A549 (cell line): ENCODE measurements around the gene SYTL2. TPM values are rescaled to one million over a fixed set of nuclear protein-coding genes. Genes with fewer than 3 reads are reported as not detected.

ENCODE experiments used
- ATAC-seq, 2 experiments: fragments of 200-7000 bp in 1 of 2; fragments of >200 bp in 1 of 2; cut with Nextera tagmentation in 1 of 2; cut with Tn5 transposase in 1 of 2; 3 replicates each; pipeline versions ENCODE4 v1.8.0 to v1.9.1; 2018 to 2020; ENCODE audit warnings: mild to moderate bottlenecking in 1 of 2, moderate library complexity in 1 of 2
- CTCF ChIA-PET: fragments of 300-600 bp; sonication (Branson Sonifier 250); formaldehyde crosslinking; extraction: SDS; loops from one replicate; lab custom pipeline; 2021; ENCODE audit warnings: antibody characterized with exemption, inconsistent platforms; lab: Yijun Ruan, JAX
- POLR2A ChIA-PET: fragments of 350-600 bp; formaldehyde crosslinking; extraction: SDS; loops from one replicate; lab custom pipeline; 2021; ENCODE audit warnings: antibody characterized with exemption, inconsistent platforms; lab: Yijun Ruan, JAX
- DNase-seq, 2 experiments: peaks; one replicate each; pipeline versions ENCODE4 v3.0.0 to v3.0.0-alpha.2; 2011 to 2016; ENCODE audit warnings: low read depth in 1 of 2, low spot score in 1 of 2
- FAIRE-seq: peaks from 2 replicates; lab custom pipeline; 2011; peaks lifted over from hg19 to GRCh38; lab: Jason Lieb, UNC
- H3K27ac ChIP-seq, 2 experiments: fragments of >200 bp; sonication (Bioruptor Twin); formaldehyde crosslinking; 3 replicates each; pipeline ENCODE4 v1.5.1; 2016 to 2017
- H3K4me1 ChIP-seq: fragments of >200 bp; sonication (Bioruptor Twin); formaldehyde crosslinking; 3 replicates; pipeline ENCODE4 v1.6.1; 2016
- H3K4me2 ChIP-seq: fragments of >200 bp; sonication (Bioruptor Twin); formaldehyde crosslinking; 3 replicates; pipeline ENCODE4 v1.6.1; 2016
- H3K4me3 ChIP-seq: fragments of >200 bp; sonication (Bioruptor Twin); formaldehyde crosslinking; 3 replicates; pipeline ENCODE4 v1.5.1; 2016
- H3K9me3 ChIP-seq: fragments of >200 bp; sonication (Bioruptor Twin); formaldehyde crosslinking; 3 replicates; pipeline ENCODE4 v1.6.1; 2016
- EHF ChIP-seq: fragments of 250-450 bp; sonication (Bioruptor Pico); IDR thresholded peaks from 2 replicates; pipeline ENCODE4 v1.5.0; 2020; ENCODE audit warnings: mild to moderate bottlenecking
- EP300 ChIP-seq, 2 experiments: fragments of >200 bp; sonication (Bioruptor Twin); formaldehyde crosslinking; IDR thresholded peaks; 2 replicates in 1 of 2; 3 replicates in 1 of 2; pipeline ENCODE4 v1.6.1; 2016 to 2017
- FOSB ChIP-seq: fragments of 250-450 bp; sonication (Bioruptor Pico); IDR thresholded peaks from 2 replicates; pipeline ENCODE4 v1.5.0; 2020; ENCODE audit warnings: mild to moderate bottlenecking, moderate library complexity
- FOSL2 ChIP-seq, 2 experiments: fragments of 450-650 bp in 1 of 2; fragments of >200 bp in 1 of 2; sonication (Bioruptor Twin) in 1 of 2; formaldehyde crosslinking; IDR thresholded peaks; 2 replicates each; pipeline versions ENCODE4 v1.5.0 to v1.6.1; 2016 to 2020; ENCODE audit warnings: mild to moderate bottlenecking in 1 of 2, moderate library complexity in 1 of 2
- HDAC2 ChIP-seq: fragments of 200-600 bp; sonication (generic); IDR thresholded peaks from 2 replicates; pipeline ENCODE4 v1.6.1; 2016
- HEYL ChIP-seq: fragments of 250-450 bp; sonication (Bioruptor Pico); IDR thresholded peaks from 2 replicates; pipeline ENCODE4 v1.8.0; 2021; ENCODE audit warnings: mild to moderate bottlenecking, moderate library complexity
- HOXB5 ChIP-seq: fragments of 250-450 bp; sonication (Bioruptor Pico); IDR thresholded peaks from 2 replicates; pipeline ENCODE4 v1.5.0; 2020; ENCODE audit warnings: mild to moderate bottlenecking, moderate library complexity
- MAFK ChIP-seq: fragments of 450-650 bp; IDR thresholded peaks from 2 replicates; pipeline ENCODE4 v1.6.1; 2014; ENCODE audit not compliant: partially characterized antibody
- NFE2L2 ChIP-seq: fragments of 150-350 bp; conservative IDR thresholded peaks from 2 replicates; pipeline ENCODE4 v1.6.1; 2014; ENCODE audit warnings: low read length
- NR3C1 ChIP-seq: fragments of >200 bp; sonication (Bioruptor Twin); formaldehyde crosslinking; IDR thresholded peaks from 3 replicates; pipeline ENCODE4 v1.6.1; 2017
- PHF8 ChIP-seq: fragments of 200-600 bp; sonication (generic); IDR thresholded peaks from 2 replicates; pipeline ENCODE4 v1.6.1; 2016; ENCODE audit warnings: low read depth, mild to moderate bottlenecking, antibody characterized with exemption, moderate library complexity, borderline replicate concordance
- RAD21 ChIP-seq, 2 experiments: fragments of >200 bp in 1 of 2; sonication (Bioruptor Twin) in 1 of 2; formaldehyde crosslinking in 1 of 2; IDR thresholded peaks in 1 of 2; conservative IDR thresholded peaks in 1 of 2; 2 replicates in 1 of 2; 3 replicates in 1 of 2; pipeline ENCODE4 v1.6.1; 2012 to 2018; ENCODE audit warnings: inconsistent platforms in 1 of 2
- ZSCAN20 ChIP-seq: fragments of 250-450 bp; sonication (Bioruptor Pico); IDR thresholded peaks from 2 replicates; pipeline ENCODE4 v1.8.0; 2022; ENCODE audit warnings: mild to moderate bottlenecking, moderate library complexity
- WGBS: methylation state at CpG from one replicate; pipeline ENCODE4 v1.1.6; 2017; ENCODE audit errors: missing lambda C conversion rate; 5-methylcytosine and 5-hydroxymethylcytosine counted together
- polyA plus RNA-seq, 4 experiments: library from polyadenylated mRNA; depleted of rRNA in 3 of 4; stranded (reverse); fragments of >200 nt; fragmentation: RNase III in 1 of 4; extraction: RNeasy Plus Mini Kit Qiagen cat#74134 plus additional on column Dnase treatment in 1 of 4; gene quantifications; 2 replicates in 3 of 4; 3 replicates in 1 of 4; pipeline ENCODE4 v1.2.3, GENCODE V29; 2011 to 2017
- TF ChIP-seq, protein P1 (sequence below): IDR thresholded peaks from 2 replicates; pipeline ENCODE4 v1.6.1; 2012
- TF ChIP-seq, protein P2 (sequence below): fragments of 200-600 bp; sonication (generic); IDR thresholded peaks from 2 replicates; pipeline ENCODE4 v1.6.1; 2016; ENCODE audit warnings: antibody characterized with exemption, mild to moderate bottlenecking, moderate library complexity
- TF ChIP-seq, protein P3 (sequence below): IDR thresholded peaks from 2 replicates; pipeline ENCODE4 v1.6.1; 2012
- TF ChIP-seq, protein P4 (sequence below): fragments of >200 bp; sonication (Bioruptor Twin); formaldehyde crosslinking; IDR thresholded peaks from 3 replicates; pipeline ENCODE4 v1.6.1; 2016
- TF ChIP-seq, protein P5 (sequence below): fragments of 450-650 bp; IDR thresholded peaks from 2 replicates; pipeline ENCODE4 v1.6.1; 2014; ENCODE audit warnings: antibody characterized with exemption
- TF ChIP-seq, protein P6 (sequence below): fragments of 150-350 bp; IDR thresholded peaks from 2 replicates; pipeline ENCODE4 v1.6.1; 2014; ENCODE audit warnings: low read depth, mild to moderate bottlenecking, low read length

The SYTL2 gene
- polyA plus RNA-seq, 2 of the 4 experiments (the other 2 are of a cell fraction): 11.6 to 34.2 TPM

DNA sequence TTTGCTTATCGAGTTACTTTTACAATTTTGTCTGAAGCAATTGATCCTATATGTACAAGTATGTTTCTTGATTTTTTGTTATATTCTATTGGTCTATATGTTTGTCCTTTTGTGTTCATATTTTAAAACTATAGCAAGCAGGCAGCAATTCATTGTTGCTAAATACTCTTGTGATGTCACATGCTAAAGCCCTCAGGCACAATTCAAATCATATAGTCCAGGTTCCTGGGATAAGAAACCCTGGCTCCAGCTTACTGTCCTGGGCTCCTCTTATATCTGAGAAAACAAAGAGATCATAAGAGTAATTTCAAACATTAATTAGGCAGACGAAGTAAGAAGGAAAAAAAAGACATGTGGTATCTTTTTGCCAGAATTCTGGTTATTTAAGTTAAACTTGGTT, 37.6 kb upstream of the SYTL2 start (continued):
- TF ChIP-seq, protein P1, sequence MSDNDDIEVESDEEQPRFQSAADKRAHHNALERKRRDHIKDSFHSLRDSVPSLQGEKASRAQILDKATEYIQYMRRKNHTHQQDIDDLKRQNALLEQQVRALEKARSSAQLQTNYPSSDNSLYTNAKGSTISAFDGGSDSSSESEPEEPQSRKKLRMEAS: no peak
- TF ChIP-seq, all 56 proteins: peak for 0

DNA sequence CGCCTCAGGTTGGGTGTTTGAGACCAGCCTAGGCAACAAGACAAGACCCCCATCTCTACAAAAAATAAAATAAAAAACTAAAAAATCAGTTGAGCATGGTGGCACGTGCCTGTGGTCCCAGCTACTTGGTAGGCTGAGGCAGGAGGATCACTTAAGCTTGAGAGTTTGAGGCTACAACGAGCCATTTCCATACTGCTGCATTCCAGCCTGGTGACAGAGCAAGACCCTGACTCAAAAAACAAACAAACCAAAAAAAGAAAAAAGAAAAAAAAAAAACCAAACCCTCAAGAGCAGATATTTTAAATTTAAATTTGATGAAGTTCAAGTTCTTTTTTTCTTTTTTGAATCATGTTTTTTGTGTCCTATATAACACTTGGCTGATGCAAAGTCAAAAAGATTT, 37.1 kb upstream of the SYTL2 start:
- 55% methylated on average over 3 of the region's 3 CpGs for WGBS
- TF ChIP-seq, protein P2, sequence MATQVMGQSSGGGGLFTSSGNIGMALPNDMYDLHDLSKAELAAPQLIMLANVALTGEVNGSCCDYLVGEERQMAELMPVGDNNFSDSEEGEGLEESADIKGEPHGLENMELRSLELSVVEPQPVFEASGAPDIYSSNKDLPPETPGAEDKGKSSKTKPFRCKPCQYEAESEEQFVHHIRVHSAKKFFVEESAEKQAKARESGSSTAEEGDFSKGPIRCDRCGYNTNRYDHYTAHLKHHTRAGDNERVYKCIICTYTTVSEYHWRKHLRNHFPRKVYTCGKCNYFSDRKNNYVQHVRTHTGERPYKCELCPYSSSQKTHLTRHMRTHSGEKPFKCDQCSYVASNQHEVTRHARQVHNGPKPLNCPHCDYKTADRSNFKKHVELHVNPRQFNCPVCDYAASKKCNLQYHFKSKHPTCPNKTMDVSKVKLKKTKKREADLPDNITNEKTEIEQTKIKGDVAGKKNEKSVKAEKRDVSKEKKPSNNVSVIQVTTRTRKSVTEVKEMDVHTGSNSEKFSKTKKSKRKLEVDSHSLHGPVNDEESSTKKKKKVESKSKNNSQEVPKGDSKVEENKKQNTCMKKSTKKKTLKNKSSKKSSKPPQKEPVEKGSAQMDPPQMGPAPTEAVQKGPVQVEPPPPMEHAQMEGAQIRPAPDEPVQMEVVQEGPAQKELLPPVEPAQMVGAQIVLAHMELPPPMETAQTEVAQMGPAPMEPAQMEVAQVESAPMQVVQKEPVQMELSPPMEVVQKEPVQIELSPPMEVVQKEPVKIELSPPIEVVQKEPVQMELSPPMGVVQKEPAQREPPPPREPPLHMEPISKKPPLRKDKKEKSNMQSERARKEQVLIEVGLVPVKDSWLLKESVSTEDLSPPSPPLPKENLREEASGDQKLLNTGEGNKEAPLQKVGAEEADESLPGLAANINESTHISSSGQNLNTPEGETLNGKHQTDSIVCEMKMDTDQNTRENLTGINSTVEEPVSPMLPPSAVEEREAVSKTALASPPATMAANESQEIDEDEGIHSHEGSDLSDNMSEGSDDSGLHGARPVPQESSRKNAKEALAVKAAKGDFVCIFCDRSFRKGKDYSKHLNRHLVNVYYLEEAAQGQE: no peak
- no peak for TF ChIP-seq FOSB
- TF ChIP-seq NFE2L2: no peak
- no peak for TF ChIP-seq RAD21 (conservative IDR thresholded peaks at IDR 0.05 in 1 of 2, IDR thresholded peaks at IDR 0.05 in 1 of 2)
- TF ChIP-seq, protein P1: no peak
- no peak for TF ChIP-seq HDAC2
- TF ChIP-seq, protein P3, sequence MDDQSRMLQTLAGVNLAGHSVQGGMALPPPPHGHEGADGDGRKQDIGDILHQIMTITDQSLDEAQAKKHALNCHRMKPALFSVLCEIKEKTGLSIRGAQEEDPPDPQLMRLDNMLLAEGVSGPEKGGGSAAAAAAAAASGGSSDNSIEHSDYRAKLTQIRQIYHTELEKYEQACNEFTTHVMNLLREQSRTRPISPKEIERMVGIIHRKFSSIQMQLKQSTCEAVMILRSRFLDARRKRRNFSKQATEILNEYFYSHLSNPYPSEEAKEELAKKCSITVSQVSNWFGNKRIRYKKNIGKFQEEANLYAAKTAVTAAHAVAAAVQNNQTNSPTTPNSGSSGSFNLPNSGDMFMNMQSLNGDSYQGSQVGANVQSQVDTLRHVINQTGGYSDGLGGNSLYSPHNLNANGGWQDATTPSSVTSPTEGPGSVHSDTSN: no peak
- TF ChIP-seq, protein P4, sequence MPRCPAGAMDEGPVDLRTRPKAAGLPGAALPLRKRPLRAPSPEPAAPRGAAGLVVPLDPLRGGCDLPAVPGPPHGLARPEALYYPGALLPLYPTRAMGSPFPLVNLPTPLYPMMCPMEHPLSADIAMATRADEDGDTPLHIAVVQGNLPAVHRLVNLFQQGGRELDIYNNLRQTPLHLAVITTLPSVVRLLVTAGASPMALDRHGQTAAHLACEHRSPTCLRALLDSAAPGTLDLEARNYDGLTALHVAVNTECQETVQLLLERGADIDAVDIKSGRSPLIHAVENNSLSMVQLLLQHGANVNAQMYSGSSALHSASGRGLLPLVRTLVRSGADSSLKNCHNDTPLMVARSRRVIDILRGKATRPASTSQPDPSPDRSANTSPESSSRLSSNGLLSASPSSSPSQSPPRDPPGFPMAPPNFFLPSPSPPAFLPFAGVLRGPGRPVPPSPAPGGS: no peak
- no peak for TF ChIP-seq MAFK
- TF ChIP-seq PHF8: no peak
- TF ChIP-seq, protein P5, sequence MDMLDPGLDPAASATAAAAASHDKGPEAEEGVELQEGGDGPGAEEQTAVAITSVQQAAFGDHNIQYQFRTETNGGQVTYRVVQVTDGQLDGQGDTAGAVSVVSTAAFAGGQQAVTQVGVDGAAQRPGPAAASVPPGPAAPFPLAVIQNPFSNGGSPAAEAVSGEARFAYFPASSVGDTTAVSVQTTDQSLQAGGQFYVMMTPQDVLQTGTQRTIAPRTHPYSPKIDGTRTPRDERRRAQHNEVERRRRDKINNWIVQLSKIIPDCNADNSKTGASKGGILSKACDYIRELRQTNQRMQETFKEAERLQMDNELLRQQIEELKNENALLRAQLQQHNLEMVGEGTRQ: no peak
- no peak for TF ChIP-seq EP300 (IDR thresholded peaks at IDR 0.05)
- TF ChIP-seq HEYL (CRISPR knock-in tag): no peak
- no peak for TF ChIP-seq NR3C1
- TF ChIP-seq, protein P6, sequence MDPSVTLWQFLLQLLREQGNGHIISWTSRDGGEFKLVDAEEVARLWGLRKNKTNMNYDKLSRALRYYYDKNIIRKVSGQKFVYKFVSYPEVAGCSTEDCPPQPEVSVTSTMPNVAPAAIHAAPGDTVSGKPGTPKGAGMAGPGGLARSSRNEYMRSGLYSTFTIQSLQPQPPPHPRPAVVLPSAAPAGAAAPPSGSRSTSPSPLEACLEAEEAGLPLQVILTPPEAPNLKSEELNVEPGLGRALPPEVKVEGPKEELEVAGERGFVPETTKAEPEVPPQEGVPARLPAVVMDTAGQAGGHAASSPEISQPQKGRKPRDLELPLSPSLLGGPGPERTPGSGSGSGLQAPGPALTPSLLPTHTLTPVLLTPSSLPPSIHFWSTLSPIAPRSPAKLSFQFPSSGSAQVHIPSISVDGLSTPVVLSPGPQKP: no peak
- TF ChIP-seq HOXB5: no peak
- no peak for TF ChIP-seq EHF
- no peak for TF ChIP-seq ZSCAN20 (CRISPR knock-in tag)
- no peak for TF ChIP-seq FOSL2 (IDR thresholded peaks at IDR 0.05)
- TF ChIP-seq FOSL2 (CRISPR knock-in tag; IDR thresholded peaks at IDR 0.05): no peak
- Histone ChIP-seq H3K4me3 (no peak overlapping the region), H3K27ac (no peak overlapping the region), H3K4me1 (peaks cover 18% of the 10 kb centered on the region), H3K4me2 (no peak overlapping the region), H3K9me3 (peaks cover 25% of the 10 kb centered on the region)
- FAIRE-seq: no peak
- DNase-seq: no peak
- POLR2A ChIA-PET: no interaction called here
- ATAC-seq: no peak
- CTCF ChIA-PET: interaction anchor here (1.2 to 1.3 kb wide), 2 partner anchors 22 to 153 kb away, joined by 3 to 4 read pairs; no protein-coding TSS in a partner anchor
